ENCODE data around the gene ECI1. TPM values are rescaled to one million over a fixed set of nuclear protein-coding genes. Genes with fewer than 3 reads are reported as not detected.

The ECI1 gene
- total and polyA plus RNA-seq, 2 of the 4 experiments (the other 2 are of a cell fraction): 20.3 to 30.1 TPM

- Histone ChIP-seq H2BK20ac (ENCODE audit: low read depth, low read length) (no peak overlapping the region), H3K4me1 (ENCODE audit: control insufficient read depth, insufficient read depth, low read length) (no peaks in the 10 kb centered on the region), H4K20me1 (ENCODE audit: insufficient read depth, low read length) (no peaks in the 10 kb centered on the region), H2AK5ac (ENCODE audit: low read depth, low read length) (no peak overlapping the region), H3K27ac (ENCODE audit: insufficient read depth, low read length) (no peak overlapping the region), H3K9me1 (ENCODE audit: insufficient read depth, low read length) (no peaks in the 10 kb centered on the region), H3K9me3 (ENCODE audit: control insufficient read depth, insufficient read depth, low read length) (no peaks in the 10 kb centered on the region), H3K4ac (ENCODE audit: low read depth, low read length) (no peak overlapping the region), H3K9ac (ENCODE audit: low read depth, low read length) (no peak overlapping the region), H3K14ac (replicated peaks; ENCODE audit: low read depth, low read length) (no peak overlapping the region), H3K18ac (ENCODE audit: low read depth, low read length) (no peak overlapping the region), H3K4me2 (ENCODE audit: low read depth, low read length) (no peak overlapping the region), H2AFZ (replicated peaks; ENCODE audit: low read length, poor library complexity) (no peak overlapping the region), H2BK15ac (ENCODE audit: low read depth, low read length) (no peak overlapping the region), H4K91ac (ENCODE audit: insufficient read depth, low read depth, low read length) (no peak overlapping the region), H3K23ac (ENCODE audit: low read depth, low read length) (no peak overlapping the region), H4K8ac (ENCODE audit: low read depth in 2 of 2, low read length in 2 of 2) (no peak overlapping the region), H4K5ac (ENCODE audit: low read depth, low read length) (no peak overlapping the region), H2BK5ac (ENCODE audit: low read depth, low read length, poor library complexity, severe bottlenecking) (no peak overlapping the region), H3K79me1 (ENCODE audit: low read depth in 1 of 2, low read length in 2 of 2) (no peaks in the 10 kb centered on the region), H3K27me3 (ENCODE audit: control insufficient read depth, insufficient read depth, low read length) (peaks cover 19% of the 10 kb centered on the region), H3K4me3 (ENCODE audit: insufficient read depth, low read depth, low read length) (no peak overlapping the region), H2AK9ac (replicated peaks; ENCODE audit: low read depth, low read length, poor library complexity) (no peak overlapping the region), H3K56ac (ENCODE audit: extremely low read depth, insufficient read depth, low read length) (no peak overlapping the region), H2BK120ac (ENCODE audit: low read depth, low read length) (no peak overlapping the region), H3K36me3 (ENCODE audit: control insufficient read depth, insufficient read depth, low read length) (no peaks in the 10 kb centered on the region)
- no peak for DNase-seq
- 72% methylated on average over 4 of the region's 24 CpGs; no CpG with 5 or more reads in 1 of the 2 experiments for WGBS, 2 experiments (ENCODE audit: extremely low coverage in 2 of 2, insufficient read length in 1 of 2)
- ATAC-seq (ENCODE audit: low read depth): no peak
- CTCF ChIA-PET: no interaction called here
- in situ Hi-C loops (cut with MboI; ENCODE audit: low sequenced_read_pairs): no loop called here
- no TSS peak for BruUV-seq (replicated peaks)
- dilution Hi-C loops (cut with HindIII; ENCODE audit: low sequenced_read_pairs, unreplicated experiment): no loop called here
- intact Hi-C loops (cut with micrococcal nuclease): no loop called here
- TF ChIP-seq SMC3 (IDR thresholded peaks at IDR 0.05; ENCODE audit: low read depth, low read length) (no peak), MAFK (IDR thresholded peaks at IDR 0.05; ENCODE audit: low read depth, low read length) (no peak), CTCF (conservative IDR thresholded peaks at IDR 0.05; ENCODE audit: low read depth, low read length) (no peak), RAD21 (IDR thresholded peaks at IDR 0.05; ENCODE audit: low read length) (no peak), MAZ (IDR thresholded peaks at IDR 0.05; ENCODE audit: borderline replicate concordance, low read depth, low read length) (no peak), MXI1 (IDR thresholded peaks at IDR 0.05; ENCODE audit: borderline replicate concordance, low read depth, low read length) (no peak), CEBPB (IDR thresholded peaks at IDR 0.05; ENCODE audit: low read depth, low read length) (no peak), RFX5 (IDR thresholded peaks at IDR 0.05; ENCODE audit: low read depth, low read length) (no peak), CHD1 (IDR thresholded peaks at IDR 0.05; ENCODE audit: low read depth, low read length) (no peak), RCOR1 (IDR thresholded peaks at IDR 0.05; ENCODE audit: insufficient replicate concordance, low read length) (no peak), BHLHE40 (IDR thresholded peaks at IDR 0.05; ENCODE audit: low read depth, low read length) (no peak), FOS (IDR thresholded peaks at IDR 0.05; ENCODE audit: low read depth, low read length) (no peak), NFE2L2 (IDR thresholded peaks at IDR 0.05; ENCODE audit: low read depth, low read length) (no peak), POLR2A (IDR thresholded peaks at IDR 0.05; ENCODE audit: low read depth, low read length) (no peak)
- TF ChIP-seq, protein P1, sequence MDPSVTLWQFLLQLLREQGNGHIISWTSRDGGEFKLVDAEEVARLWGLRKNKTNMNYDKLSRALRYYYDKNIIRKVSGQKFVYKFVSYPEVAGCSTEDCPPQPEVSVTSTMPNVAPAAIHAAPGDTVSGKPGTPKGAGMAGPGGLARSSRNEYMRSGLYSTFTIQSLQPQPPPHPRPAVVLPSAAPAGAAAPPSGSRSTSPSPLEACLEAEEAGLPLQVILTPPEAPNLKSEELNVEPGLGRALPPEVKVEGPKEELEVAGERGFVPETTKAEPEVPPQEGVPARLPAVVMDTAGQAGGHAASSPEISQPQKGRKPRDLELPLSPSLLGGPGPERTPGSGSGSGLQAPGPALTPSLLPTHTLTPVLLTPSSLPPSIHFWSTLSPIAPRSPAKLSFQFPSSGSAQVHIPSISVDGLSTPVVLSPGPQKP (IDR thresholded peaks at IDR 0.05; ENCODE audit: borderline replicate concordance, low read depth, low read length): no peak
- TF ChIP-seq, protein P2, sequence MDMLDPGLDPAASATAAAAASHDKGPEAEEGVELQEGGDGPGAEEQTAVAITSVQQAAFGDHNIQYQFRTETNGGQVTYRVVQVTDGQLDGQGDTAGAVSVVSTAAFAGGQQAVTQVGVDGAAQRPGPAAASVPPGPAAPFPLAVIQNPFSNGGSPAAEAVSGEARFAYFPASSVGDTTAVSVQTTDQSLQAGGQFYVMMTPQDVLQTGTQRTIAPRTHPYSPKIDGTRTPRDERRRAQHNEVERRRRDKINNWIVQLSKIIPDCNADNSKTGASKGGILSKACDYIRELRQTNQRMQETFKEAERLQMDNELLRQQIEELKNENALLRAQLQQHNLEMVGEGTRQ (IDR thresholded peaks at IDR 0.05; ENCODE audit: low read depth, low read length): no peak
- POLR2A ChIA-PET (ENCODE audit: unreplicated experiment): no interaction called here
These were observed 61.3 kb downstream of the ECI1 start for GRCh38 chr16:2190002-2190658.

Measured in IMR-90 (cell line).